DND-41 (cell line): Measurements from ENCODE around the gene BBS12.

ENCODE experiments used
- ATAC-seq: fragments of 200-7000 bp; cut with Tn5 transposase; 3 replicates; pipeline ENCODE4 v1.9.1; 2021; ENCODE audit warnings: low read depth; ENCODE audit not compliant: insufficient read depth
- DNase-seq: peaks from one replicate; pipeline ENCODE4 v3.0.0-alpha.2; 2020
- H2AFZ ChIP-seq: 2 replicates; pipeline ENCODE4 v1.6.0; 2012; ENCODE audit warnings: low read depth, low read length
- H3K27ac ChIP-seq: 2 replicates; pipeline ENCODE4 v1.5.1; 2012; ENCODE audit warnings: low read length, inconsistent platforms
- H3K27me3 ChIP-seq: fragments of 200-600 bp; sonication (generic); 2 replicates; pipeline ENCODE4 v1.6.0; 2012; ENCODE audit warnings: low read length, mild to moderate bottlenecking, inconsistent platforms; ENCODE audit not compliant: insufficient read depth, poor library complexity
- H3K36me3 ChIP-seq: 2 replicates; pipeline ENCODE4 v1.5.1; 2012; ENCODE audit warnings: low read length, inconsistent platforms; ENCODE audit not compliant: insufficient read depth
- H3K4me1 ChIP-seq: 2 replicates; pipeline ENCODE4 v1.5.1; 2012; ENCODE audit warnings: mild to moderate bottlenecking, low read length; ENCODE audit not compliant: insufficient read depth
- H3K4me2 ChIP-seq: 2 replicates; pipeline ENCODE4 v1.6.0; 2012; ENCODE audit warnings: mild to moderate bottlenecking, moderate library complexity, low read length, inconsistent platforms; ENCODE audit not compliant: insufficient read depth
- H3K4me3 ChIP-seq, 2 experiments: fragments of 200-600 bp in 1 of 2; shearing (Covaris generic) in 1 of 2; 2 replicates each; pipeline ENCODE4 v1.5.1; 2012 to 2016; ENCODE audit warnings: inconsistent platforms in 2 of 2, low read length in 2 of 2, mild to moderate bottlenecking in 2 of 2, low read depth in 1 of 2, moderate library complexity in 1 of 2
- H3K79me2 ChIP-seq: 2 replicates; pipeline ENCODE4 v1.6.0; 2012; ENCODE audit warnings: low read length, inconsistent platforms; ENCODE audit not compliant: insufficient read depth
- H3K9ac ChIP-seq: 2 replicates; pipeline ENCODE4 v1.6.0; 2012; ENCODE audit warnings: low read depth, mild to moderate bottlenecking, inconsistent platforms, low read length, moderate library complexity
- H3K9me3 ChIP-seq: 2 replicates; pipeline ENCODE4 v1.5.1; 2012; ENCODE audit warnings: low read length, moderate library complexity, mild to moderate bottlenecking, inconsistent platforms; ENCODE audit not compliant: insufficient read depth, severe bottlenecking
- H4K20me1 ChIP-seq: 2 replicates; pipeline ENCODE4 v1.6.0; 2012; ENCODE audit warnings: low read length; ENCODE audit not compliant: insufficient read depth
- EZH2 ChIP-seq: IDR thresholded peaks from 3 replicates; pipeline ENCODE4 v1.6.1; 2012; ENCODE audit warnings: borderline replicate concordance, low read depth, mild to moderate bottlenecking, moderate library complexity, low read length, inconsistent platforms; ENCODE audit not compliant: severe bottlenecking
- TF ChIP-seq, protein P1 (sequence below): IDR thresholded peaks from 2 replicates; pipeline ENCODE4 v1.5.1; 2012; ENCODE audit warnings: borderline replicate concordance, low read length, moderate library complexity, mild to moderate bottlenecking; ENCODE audit not compliant: poor library complexity, severe bottlenecking; ENCODE audit errors: extremely low read depth

The BBS12 gene

GRCh38 chr4:122766353-122766705, 33.8 kb downstream of the BBS12 start:
- H4K20me1 ChIP-seq, result no peaks in the 10 kb centered on the region
- H3K79me2 ChIP-seq, result no peaks in the 10 kb centered on the region
- H3K4me1 ChIP-seq, result no peaks in the 10 kb centered on the region
- H3K4me3 ChIP-seq, result no peak overlapping the region
- H3K36me3 ChIP-seq, result no peaks in the 10 kb centered on the region
- ATAC-seq (no peak), DNase-seq (no peak)
- no peak overlapping the region for H3K27ac ChIP-seq
- H3K27me3 ChIP-seq, result peaks cover 8% of the 10 kb centered on the region
- no peak overlapping the region for H2AFZ ChIP-seq
- TF ChIP-seq EZH2, result no peak
- TF ChIP-seq, protein P1, sequence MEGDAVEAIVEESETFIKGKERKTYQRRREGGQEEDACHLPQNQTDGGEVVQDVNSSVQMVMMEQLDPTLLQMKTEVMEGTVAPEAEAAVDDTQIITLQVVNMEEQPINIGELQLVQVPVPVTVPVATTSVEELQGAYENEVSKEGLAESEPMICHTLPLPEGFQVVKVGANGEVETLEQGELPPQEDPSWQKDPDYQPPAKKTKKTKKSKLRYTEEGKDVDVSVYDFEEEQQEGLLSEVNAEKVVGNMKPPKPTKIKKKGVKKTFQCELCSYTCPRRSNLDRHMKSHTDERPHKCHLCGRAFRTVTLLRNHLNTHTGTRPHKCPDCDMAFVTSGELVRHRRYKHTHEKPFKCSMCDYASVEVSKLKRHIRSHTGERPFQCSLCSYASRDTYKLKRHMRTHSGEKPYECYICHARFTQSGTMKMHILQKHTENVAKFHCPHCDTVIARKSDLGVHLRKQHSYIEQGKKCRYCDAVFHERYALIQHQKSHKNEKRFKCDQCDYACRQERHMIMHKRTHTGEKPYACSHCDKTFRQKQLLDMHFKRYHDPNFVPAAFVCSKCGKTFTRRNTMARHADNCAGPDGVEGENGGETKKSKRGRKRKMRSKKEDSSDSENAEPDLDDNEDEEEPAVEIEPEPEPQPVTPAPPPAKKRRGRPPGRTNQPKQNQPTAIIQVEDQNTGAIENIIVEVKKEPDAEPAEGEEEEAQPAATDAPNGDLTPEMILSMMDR, result no peak
- no peaks in the 10 kb centered on the region for H3K9me3 ChIP-seq
- H3K9ac ChIP-seq, result no peak overlapping the region
- no peak overlapping the region for H3K4me2 ChIP-seq

- DNase-seq, result no peak
- no peaks in the 10 kb centered on the region for H3K4me1 ChIP-seq
- no peak overlapping the region for H2AFZ ChIP-seq
These were observed 34.4 kb downstream of the BBS12 start for GRCh38 chr4:122766950-122767349.

GRCh38 chr4:122771724-122772123, 39.2 kb downstream of the BBS12 start:
- no peak for DNase-seq
- TF ChIP-seq, protein P1, result no peak
- TF ChIP-seq EZH2, result no peak

More at GRCh38 chr4:122766950-122767349, 34.4 kb downstream of the BBS12 start:
- Histone ChIP-seq H3K4me2 (no peak overlapping the region), H3K36me3 (no peaks in the 10 kb centered on the region), H4K20me1 (no peaks in the 10 kb centered on the region), H3K9ac (no peak overlapping the region), H3K27ac (no peak overlapping the region), H3K79me2 (no peaks in the 10 kb centered on the region), H3K9me3 (no peaks in the 10 kb centered on the region), H3K27me3 (peaks cover 12% of the 10 kb centered on the region), H3K4me3 (no peak overlapping the region)
- TF ChIP-seq EZH2, result no peak
- TF ChIP-seq, protein P1, result no peak
- no peak for ATAC-seq

DNA sequence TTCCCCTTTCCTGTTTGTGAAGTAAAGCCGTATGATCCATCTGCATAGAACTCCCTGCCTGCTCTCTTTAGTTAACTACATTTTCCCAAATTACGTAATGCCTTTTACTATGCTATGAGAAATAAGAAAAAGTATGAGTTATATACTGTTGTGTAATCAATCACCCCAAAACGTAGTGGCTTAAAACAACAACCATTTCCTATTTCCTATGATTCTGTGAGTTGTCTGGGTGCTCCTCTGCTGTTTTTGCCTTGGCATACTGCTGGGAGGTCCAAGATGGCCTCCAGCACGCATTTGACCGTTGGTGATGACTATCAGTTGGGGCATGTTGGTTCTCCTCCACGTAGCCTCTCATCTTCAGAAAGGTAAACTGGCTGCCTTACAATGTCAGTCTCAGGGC, 39.8 kb downstream of the BBS12 start:
- TF ChIP-seq EZH2, result no peak
- TF ChIP-seq, protein P1, result no peak
- no peak overlapping the region for H2AFZ ChIP-seq
- no peak for DNase-seq
- no peaks in the 10 kb centered on the region for H4K20me1 ChIP-seq
- no peak overlapping the region for H3K27ac ChIP-seq
- H3K36me3 ChIP-seq, result no peaks in the 10 kb centered on the region
- no peak for ATAC-seq
- no peaks in the 10 kb centered on the region for H3K79me2 ChIP-seq
- H3K4me3 ChIP-seq, result no peak overlapping the region
- no peaks in the 10 kb centered on the region for H3K9me3 ChIP-seq
- H3K27me3 ChIP-seq, result peaks cover 8% of the 10 kb centered on the region
- H3K4me1 ChIP-seq, result no peaks in the 10 kb centered on the region
- H3K9ac ChIP-seq, result no peak overlapping the region
- H3K4me2 ChIP-seq, result no peak overlapping the region

More at GRCh38 chr4:122771724-122772123, 39.2 kb downstream of the BBS12 start:
- no peak overlapping the region for H2AFZ ChIP-seq
- H3K79me2 ChIP-seq, result no peaks in the 10 kb centered on the region
- no peaks in the 10 kb centered on the region for H3K36me3 ChIP-seq
- H3K9me3 ChIP-seq, result no peaks in the 10 kb centered on the region
- peaks cover 8% of the 10 kb centered on the region for H3K27me3 ChIP-seq
- H3K4me3 ChIP-seq, result no peak overlapping the region
- H3K4me1 ChIP-seq, result no peaks in the 10 kb centered on the region
- no peak overlapping the region for H3K9ac ChIP-seq
- no peak overlapping the region for H3K4me2 ChIP-seq
- no peak overlapping the region for H3K27ac ChIP-seq
- no peak for ATAC-seq
- H4K20me1 ChIP-seq, result no peaks in the 10 kb centered on the region
